ENCODE data around the gene TOM1L2.

TOM1L2 gene

GRCh38 chr17:17830269-17830567 lies 142.0 kb downstream of the TOM1L2 start:
- H3K4me3 ChIP-seq (ENCODE audit: low read depth, low read length): no peak overlapping the region
- DNase-seq (ENCODE audit: low read depth): no peak
- TF ChIP-seq CTCF (IDR thresholded peaks at IDR 0.05; ENCODE audit: control insufficient read depth, extremely low read depth, insufficient read depth): no peak

- no peak overlapping the region for H3K4me3 ChIP-seq (ENCODE audit: low read depth, low read length)
- no peak for TF ChIP-seq CTCF (IDR thresholded peaks at IDR 0.05; ENCODE audit: control insufficient read depth, extremely low read depth, insufficient read depth)
- no peak for DNase-seq (ENCODE audit: low read depth)
These were observed 144.2 kb downstream of the TOM1L2 start for GRCh38 chr17:17827826-17828621.

DNA sequence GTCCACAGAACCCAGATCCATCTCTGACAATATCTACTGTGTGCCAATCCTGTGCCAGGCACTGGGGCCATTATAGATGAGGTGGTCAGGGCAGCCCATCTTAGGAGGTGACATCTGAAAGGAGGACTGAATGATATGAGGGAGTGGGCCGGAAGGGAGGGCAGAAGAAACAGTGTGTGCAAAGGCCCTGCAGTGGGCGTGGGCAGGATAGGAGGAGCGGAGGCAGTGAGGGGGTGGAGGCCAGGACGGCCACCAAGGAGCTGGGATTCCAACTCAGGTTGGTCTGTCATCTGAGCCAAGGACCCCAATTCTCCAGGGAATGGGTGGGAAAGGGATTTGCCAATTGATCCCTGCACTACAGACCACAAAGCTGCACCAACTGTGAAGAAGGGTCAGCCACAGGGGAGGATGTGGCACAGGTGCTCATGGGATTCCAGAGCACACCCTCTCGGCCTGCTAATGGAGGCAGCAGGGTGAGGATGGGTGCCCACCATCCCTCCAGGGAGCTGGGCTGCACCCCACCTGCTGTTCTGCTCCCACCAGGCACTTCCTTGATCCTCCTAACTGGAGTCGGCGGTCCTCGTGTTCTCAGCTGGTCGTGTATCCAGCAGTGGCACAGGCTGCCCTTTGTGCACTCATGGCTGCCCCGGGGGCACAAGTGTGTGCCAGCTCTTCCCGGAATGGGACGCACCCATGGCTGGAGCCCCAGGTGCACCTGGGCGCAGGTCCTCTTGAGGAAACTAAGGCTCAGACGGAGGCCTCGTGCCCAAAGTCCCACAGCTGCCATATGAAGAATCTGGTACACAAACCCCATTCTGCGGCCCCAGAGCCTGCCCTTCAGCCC lies 145.0 kb downstream of the TOM1L2 start:
- H3K4me3 ChIP-seq (ENCODE audit: low read depth, low read length): no peak overlapping the region

DNA sequence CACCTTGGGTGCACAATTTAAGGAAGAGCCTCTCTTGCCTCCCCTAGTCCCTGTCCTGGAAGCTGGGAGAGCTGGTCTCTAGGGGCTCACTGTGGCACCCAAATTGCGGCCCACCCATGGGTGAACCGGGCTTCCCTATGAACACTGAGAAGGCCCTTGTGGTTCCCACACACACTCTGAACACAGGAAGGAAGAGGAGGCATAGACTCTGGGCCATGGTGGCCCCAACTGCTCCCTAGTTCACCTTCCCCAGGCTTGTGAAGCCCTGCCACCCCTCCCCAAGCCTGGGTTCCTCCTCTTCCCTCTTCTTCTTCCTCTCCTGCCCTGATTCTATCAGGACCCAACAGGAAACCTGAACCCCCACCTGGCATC lies 145.9 kb downstream of the TOM1L2 start:
- no peak for TF ChIP-seq CTCF (IDR thresholded peaks at IDR 0.05; ENCODE audit: control insufficient read depth, extremely low read depth, insufficient read depth)
- no peak overlapping the region for H3K4me3 ChIP-seq (ENCODE audit: low read depth, low read length)
- no peak for DNase-seq (ENCODE audit: low read depth)

More for the DNA sequence above, 145.0 kb downstream of the TOM1L2 start:
- no peak for TF ChIP-seq CTCF (IDR thresholded peaks at IDR 0.05; ENCODE audit: control insufficient read depth, extremely low read depth, insufficient read depth)
- no peak for DNase-seq (ENCODE audit: low read depth)

- TF ChIP-seq CTCF (IDR thresholded peaks at IDR 0.05; ENCODE audit: control insufficient read depth, extremely low read depth, insufficient read depth): no peak
- DNase-seq (ENCODE audit: low read depth): no peak
- H3K4me3 ChIP-seq (ENCODE audit: low read depth, low read length): no peak overlapping the region
These were observed 147.2 kb downstream of the TOM1L2 start for GRCh38 chr17:17824783-17825614.

DNA sequence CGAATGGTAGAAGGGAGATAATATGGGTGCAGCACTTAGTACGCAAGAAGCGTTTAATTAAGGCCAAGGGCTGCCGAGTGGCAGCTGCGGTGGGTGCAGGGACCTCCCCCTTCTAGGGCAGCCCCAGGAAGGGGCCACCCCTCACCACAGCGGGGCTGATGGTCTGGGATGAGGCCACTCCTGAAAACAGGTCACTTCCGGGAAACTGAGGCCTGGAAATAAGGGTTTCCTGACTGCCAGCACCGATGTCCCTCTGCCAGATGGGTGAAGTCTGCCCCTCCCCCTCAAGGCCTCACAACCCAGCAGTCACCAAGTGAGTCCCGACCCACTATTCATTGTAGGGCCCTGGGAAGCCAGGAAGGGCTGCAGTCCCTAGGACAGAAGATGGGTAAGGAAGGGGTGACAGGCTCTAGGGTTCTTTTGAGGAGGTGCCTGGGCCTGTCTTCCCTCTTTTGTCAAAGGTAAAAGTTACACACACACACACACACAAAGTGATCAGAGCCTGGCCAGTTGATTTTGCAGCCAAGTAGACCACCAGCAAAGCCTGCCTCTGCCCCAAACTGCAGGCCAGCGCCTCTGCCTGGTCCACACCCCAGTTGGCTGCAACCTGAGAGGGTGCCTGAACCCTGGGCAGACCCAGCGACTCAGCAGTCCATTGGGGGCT lies 147.9 kb downstream of the TOM1L2 start:
- no peak for DNase-seq (ENCODE audit: low read depth)
- TF ChIP-seq CTCF (IDR thresholded peaks at IDR 0.05; ENCODE audit: control insufficient read depth, extremely low read depth, insufficient read depth): no peak
- H3K4me3 ChIP-seq (ENCODE audit: low read depth, low read length): peak overlapping the region; percentile 34

All from LNCaP clone FGC (cell line).